Endodermal cell (in vitro differentiated cells): Measurements from ENCODE around the gene GNAL. TPM values are rescaled to one million over a fixed set of nuclear protein-coding genes. Genes with fewer than 3 reads are reported as not detected.
A peak's percentile ranks its signal among the peaks of the same experiment; 100 is the strongest.

ENCODE experiments used
- DNase-seq: peaks from one replicate; pipeline ENCODE4 v3.0.0-alpha.2; 2017
- H3K27ac ChIP-seq: 2 replicates; pipeline ENCODE4 v1.5.1; 2013; ENCODE audit warnings: mild to moderate bottlenecking, low read depth, low read length, moderate library complexity
- H3K27me3 ChIP-seq: 2 replicates; pipeline ENCODE4 v1.6.1; 2013; ENCODE audit warnings: mild to moderate bottlenecking, low read length, moderate library complexity; ENCODE audit not compliant: insufficient read depth, control insufficient read depth, poor library complexity, severe bottlenecking
- H3K36me3 ChIP-seq: 2 replicates; pipeline ENCODE4 v1.7.0; 2013; ENCODE audit warnings: mild to moderate bottlenecking, low read length, moderate library complexity; ENCODE audit not compliant: control insufficient read depth, insufficient read depth
- H3K4me1 ChIP-seq: one replicate; pipeline ENCODE4 v1.7.0; 2013; ENCODE audit warnings: low read length; ENCODE audit not compliant: control insufficient read depth, insufficient read depth
- H3K4me3 ChIP-seq: 2 replicates; pipeline ENCODE4 v1.5.1; 2013; ENCODE audit warnings: mild to moderate bottlenecking, low read length, moderate library complexity
- H3K9ac ChIP-seq: 2 replicates; pipeline ENCODE4 v1.6.1; 2013; ENCODE audit warnings: mild to moderate bottlenecking, low read length, moderate library complexity; ENCODE audit not compliant: poor library complexity, severe bottlenecking; ENCODE audit errors: extremely low read depth
- H3K9me3 ChIP-seq: 2 replicates; pipeline ENCODE4 v1.6.1; 2013; ENCODE audit warnings: mild to moderate bottlenecking, low read length, moderate library complexity; ENCODE audit not compliant: control insufficient read depth
- H3K27ac Mint-ChIP-seq: 2 replicates; pipeline ENCODE4 v1.8.0; 2020; ENCODE audit warnings: mixed read lengths
- H3K27me3 Mint-ChIP-seq: 2 replicates; pipeline ENCODE4 v1.8.0; 2021; ENCODE audit warnings: mild to moderate bottlenecking, mixed read lengths; ENCODE audit not compliant: insufficient read depth
- H3K36me3 Mint-ChIP-seq: 2 replicates; pipeline ENCODE4 v1.8.0; 2020; ENCODE audit warnings: low read depth, mixed read lengths
- H3K4me1 Mint-ChIP-seq: 2 replicates; pipeline ENCODE4 v1.8.0; 2020; ENCODE audit warnings: mixed read lengths
- H3K4me3 Mint-ChIP-seq: 2 replicates; pipeline ENCODE4 v1.8.0; 2020; ENCODE audit warnings: mild to moderate bottlenecking, moderate library complexity, mixed read lengths
- H3K9me3 Mint-ChIP-seq: 2 replicates; pipeline ENCODE4 v1.8.0; 2020; ENCODE audit warnings: mild to moderate bottlenecking, mixed read lengths
- WGBS, 2 experiments: methylation state at CpG; one replicate each; pipeline versions ENCODE4 v1.1.5 to v1.1.7; 2013; ENCODE audit warnings: missing lambda C conversion rate in 2 of 2, mixed read lengths in 1 of 2; ENCODE audit not compliant: insufficient coverage in 1 of 2, insufficient read length in 1 of 2; 5-methylcytosine and 5-hydroxymethylcytosine counted together
- total RNA-seq, 2 donors: library from RNA; stranded (reverse); fragmentation: NEBNext Ultra II Directional in 1 of 2; extraction: Animal tissue kit (Norgen Biotek cat#: 25700) in 1 of 2; gene quantifications; 2 replicates in 1 of 2; 3 replicates in 1 of 2; pipeline ENCODE4 v1.2.1, GENCODE V29; 2021
- TF ChIP-seq, protein P1 (sequence below): fragments of 200-600 bp; sonication (generic); conservative IDR thresholded peaks from 2 replicates; pipeline ENCODE4 v1.5.0; 2021; ENCODE audit warnings: antibody characterized with exemption, mild to moderate bottlenecking

The GNAL gene
- total RNA-seq, 2 donors from 2014 or later: 37.9 to 58.2 TPM

DNA sequence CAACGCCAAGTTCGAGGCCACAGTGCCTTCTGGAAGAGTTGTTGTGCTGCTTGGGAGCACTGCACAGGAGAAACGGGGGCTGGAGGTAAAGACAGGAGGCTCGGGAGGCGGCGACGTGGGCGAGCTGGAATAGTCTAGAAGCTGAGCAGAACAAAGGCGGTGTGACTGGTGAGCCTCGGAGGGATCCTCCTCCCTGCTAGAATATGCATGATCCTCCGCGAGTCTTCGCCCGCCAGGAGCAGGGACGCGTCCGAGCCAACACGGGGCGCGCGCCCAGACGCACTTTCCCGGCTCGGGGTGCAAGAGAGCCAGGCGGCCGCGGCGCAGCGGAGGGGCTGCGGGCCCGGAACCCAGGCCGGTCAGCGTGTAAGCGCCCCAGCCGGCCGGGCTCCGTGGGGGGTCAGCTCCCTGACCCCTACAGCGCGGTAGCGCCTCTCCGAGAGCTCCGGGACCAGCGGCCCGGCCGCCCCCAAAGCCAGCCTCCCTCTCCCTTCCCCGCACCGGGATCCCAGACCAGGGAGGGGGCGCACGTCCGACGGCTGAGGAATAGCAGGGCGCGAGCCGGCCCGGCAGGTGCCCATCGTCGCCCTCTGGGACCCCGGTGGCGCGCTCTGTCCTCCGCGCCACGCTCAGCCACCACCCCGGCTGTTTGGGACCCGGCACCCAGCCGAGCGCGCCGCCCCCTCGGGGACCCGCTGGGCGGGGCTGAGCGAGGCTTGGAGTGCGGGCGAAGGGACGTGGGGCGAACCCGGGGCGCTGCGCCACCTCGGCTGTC lies 62.5 kb downstream of the GNAL start:
- H3K27me3 Mint-ChIP-seq: peaks cover 18% of the 10 kb centered on the region
- H3K4me1 Mint-ChIP-seq: peaks cover 12% of the 10 kb centered on the region
- WGBS, 2 experiments: 24 to 33% methylated on average over 25 to 81 of the region's 81 CpGs
- no peaks in the 10 kb centered on the region for H3K9me3 ChIP-seq
- H3K36me3 Mint-ChIP-seq: peaks cover 23% of the 10 kb centered on the region
- H3K4me3 Mint-ChIP-seq: peak overlapping the region; percentile 71
- H3K4me3 ChIP-seq: peak overlapping the region; percentile 81
- H3K4me1 ChIP-seq: no peaks in the 10 kb centered on the region
- H3K36me3 ChIP-seq: peaks cover 19% of the 10 kb centered on the region
- peak overlapping the region; percentile 86 for H3K27ac Mint-ChIP-seq
- TF ChIP-seq, protein P1, sequence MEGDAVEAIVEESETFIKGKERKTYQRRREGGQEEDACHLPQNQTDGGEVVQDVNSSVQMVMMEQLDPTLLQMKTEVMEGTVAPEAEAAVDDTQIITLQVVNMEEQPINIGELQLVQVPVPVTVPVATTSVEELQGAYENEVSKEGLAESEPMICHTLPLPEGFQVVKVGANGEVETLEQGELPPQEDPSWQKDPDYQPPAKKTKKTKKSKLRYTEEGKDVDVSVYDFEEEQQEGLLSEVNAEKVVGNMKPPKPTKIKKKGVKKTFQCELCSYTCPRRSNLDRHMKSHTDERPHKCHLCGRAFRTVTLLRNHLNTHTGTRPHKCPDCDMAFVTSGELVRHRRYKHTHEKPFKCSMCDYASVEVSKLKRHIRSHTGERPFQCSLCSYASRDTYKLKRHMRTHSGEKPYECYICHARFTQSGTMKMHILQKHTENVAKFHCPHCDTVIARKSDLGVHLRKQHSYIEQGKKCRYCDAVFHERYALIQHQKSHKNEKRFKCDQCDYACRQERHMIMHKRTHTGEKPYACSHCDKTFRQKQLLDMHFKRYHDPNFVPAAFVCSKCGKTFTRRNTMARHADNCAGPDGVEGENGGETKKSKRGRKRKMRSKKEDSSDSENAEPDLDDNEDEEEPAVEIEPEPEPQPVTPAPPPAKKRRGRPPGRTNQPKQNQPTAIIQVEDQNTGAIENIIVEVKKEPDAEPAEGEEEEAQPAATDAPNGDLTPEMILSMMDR: no peak
- peak; percentile 86 for DNase-seq
- no peaks in the 10 kb centered on the region for H3K27me3 ChIP-seq
- no peak overlapping the region for H3K27ac ChIP-seq
- peak overlapping the region; percentile 35 for H3K9ac ChIP-seq
- peaks cover 1% of the 10 kb centered on the region for H3K9me3 Mint-ChIP-seq

DNA sequence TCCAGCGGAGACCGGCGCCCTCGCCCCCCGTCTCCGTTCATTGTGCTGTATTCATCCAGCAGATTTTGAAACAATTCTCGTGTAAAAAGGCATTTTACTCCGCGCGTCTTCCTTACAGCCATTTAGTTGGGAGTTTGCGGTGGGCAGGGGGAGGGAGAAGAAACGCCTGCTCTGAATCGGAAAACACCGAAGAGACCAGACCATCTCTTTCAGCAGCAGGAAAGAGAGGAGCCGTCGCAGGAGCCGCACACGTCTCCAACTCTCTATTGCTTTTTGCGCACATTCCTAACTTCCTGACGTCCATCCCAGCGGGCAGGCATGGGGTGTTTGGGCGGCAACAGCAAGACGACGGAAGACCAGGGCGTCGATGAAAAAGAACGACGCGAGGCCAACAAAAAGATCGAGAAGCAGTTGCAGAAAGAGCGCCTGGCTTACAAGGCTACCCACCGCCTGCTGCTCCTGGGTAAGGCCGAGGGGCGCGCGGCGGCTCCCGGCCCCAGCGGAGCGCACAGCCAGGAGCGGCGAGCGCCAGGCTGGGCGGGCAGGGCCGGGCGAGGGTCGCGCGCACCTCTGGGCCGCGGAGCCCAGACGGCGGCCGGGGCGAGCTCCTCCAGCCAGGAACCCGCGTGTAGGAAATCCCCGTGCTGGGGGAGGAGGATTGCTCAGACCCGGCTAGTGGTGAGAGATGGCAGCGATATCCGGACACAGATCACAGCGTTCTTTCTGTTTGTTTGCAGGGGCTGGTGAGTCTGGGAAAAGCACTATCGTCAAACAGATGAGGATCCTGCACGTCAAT lies 63.2 kb downstream of the GNAL start:
- TF ChIP-seq, protein P1: peak; percentile 22
- H3K4me1 ChIP-seq: no peaks in the 10 kb centered on the region
- H3K4me3 Mint-ChIP-seq: peak overlapping the region; percentile 71
- peak overlapping the region; percentile 35 for H3K9ac ChIP-seq
- peak; percentile 80 for DNase-seq
- peaks cover 12% of the 10 kb centered on the region for H3K4me1 Mint-ChIP-seq
- H3K27ac Mint-ChIP-seq: peak overlapping the region; percentile 86
- no peak overlapping the region for H3K27ac ChIP-seq
- H3K27me3 ChIP-seq: no peaks in the 10 kb centered on the region
- H3K36me3 ChIP-seq: peaks cover 24% of the 10 kb centered on the region
- peaks cover 18% of the 10 kb centered on the region for H3K27me3 Mint-ChIP-seq
- peak overlapping the region; percentile 81 for H3K4me3 ChIP-seq
- peaks cover 1% of the 10 kb centered on the region for H3K9me3 Mint-ChIP-seq
- peaks cover 26% of the 10 kb centered on the region for H3K36me3 Mint-ChIP-seq
- no peaks in the 10 kb centered on the region for H3K9me3 ChIP-seq
- WGBS, 2 experiments: 3 to 5% methylated on average over 30 to 64 of the region's 64 CpGs

DNA sequence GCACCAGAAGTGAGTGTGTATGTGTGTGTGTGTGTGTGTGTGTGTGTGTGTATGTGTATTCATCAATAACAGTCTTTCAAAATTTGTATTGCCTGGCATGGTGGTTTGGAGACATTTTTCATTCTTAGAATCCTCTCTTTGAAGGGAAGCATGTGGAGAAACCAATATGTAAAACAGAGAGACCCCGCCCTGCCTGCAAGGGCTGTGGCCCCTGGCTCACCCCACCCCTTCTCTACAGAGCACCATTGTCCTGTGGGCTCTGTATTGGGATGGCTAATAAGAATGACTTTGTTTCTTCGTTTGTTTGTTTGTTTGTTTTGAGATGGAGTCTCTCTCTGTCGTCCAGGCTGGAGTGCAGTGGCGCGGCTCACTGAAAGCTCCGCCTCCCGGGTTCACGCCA lies 65.9 kb downstream of the GNAL start:
- peaks cover 16% of the 10 kb centered on the region for H3K27me3 Mint-ChIP-seq
- no peaks in the 10 kb centered on the region for H3K27me3 ChIP-seq
- peaks cover 1% of the 10 kb centered on the region for H3K9me3 Mint-ChIP-seq
- WGBS, 2 experiments: 92 to 94% methylated on average over 2 to 8 of the region's 8 CpGs
- no peak overlapping the region for H3K4me3 ChIP-seq
- no peak overlapping the region for H3K9ac ChIP-seq
- H3K36me3 ChIP-seq: peaks cover 25% of the 10 kb centered on the region
- H3K4me3 Mint-ChIP-seq: no peak overlapping the region
- H3K4me1 ChIP-seq: no peaks in the 10 kb centered on the region
- H3K27ac ChIP-seq: no peak overlapping the region
- no peak overlapping the region for H3K27ac Mint-ChIP-seq
- no peaks in the 10 kb centered on the region for H3K9me3 ChIP-seq
- DNase-seq: no peak
- H3K36me3 Mint-ChIP-seq: peaks cover 50% of the 10 kb centered on the region
- peaks cover 12% of the 10 kb centered on the region for H3K4me1 Mint-ChIP-seq
- TF ChIP-seq, protein P1: no peak
